HG02610 (cell line): ENCODE data around the gene PIEZO2.

ENCODE experiments used
- ATAC-seq: cut with Tn5 transposase; IDR thresholded peaks from one replicate; pipeline ENCODE4 v1.9.1; 2021; ENCODE audit warnings: mild to moderate bottlenecking, moderate library complexity; ENCODE audit not compliant: unreplicated experiment

PIEZO2 gene

GRCh38 chr18:10907749-10908148 lies 241.6 kb downstream of the PIEZO2 start:
- ATAC-seq: no peak

- ATAC-seq: no peak
These were observed 248.0 kb downstream of the PIEZO2 start for GRCh38 chr18:10901329-10901728.

- no peak for ATAC-seq
These were observed 248.9 kb downstream of the PIEZO2 start for GRCh38 chr18:10900435-10900834.

GRCh38 chr18:10899481-10899880 lies 249.9 kb downstream of the PIEZO2 start:
- no peak for ATAC-seq

- ATAC-seq: no peak
These were observed 250.9 kb downstream of the PIEZO2 start for GRCh38 chr18:10898417-10898974.

GRCh38 chr18:10896851-10897250 lies 252.5 kb downstream of the PIEZO2 start:
- no peak for ATAC-seq

- no peak for ATAC-seq
These were observed 253.4 kb downstream of the PIEZO2 start for GRCh38 chr18:10895976-10896375.

GRCh38 chr18:10894501-10894900 lies 254.9 kb downstream of the PIEZO2 start:
- ATAC-seq: no peak

GRCh38 chr18:10893761-10894160 lies 255.6 kb downstream of the PIEZO2 start:
- ATAC-seq: no peak

GRCh38 chr18:10893196-10893595 lies 256.2 kb downstream of the PIEZO2 start:
- ATAC-seq: no peak

- no peak for ATAC-seq
These were observed 256.6 kb downstream of the PIEZO2 start for GRCh38 chr18:10892786-10893185.

GRCh38 chr18:10890022-10890421 lies 259.3 kb downstream of the PIEZO2 start:
- no peak for ATAC-seq

GRCh38 chr18:10878703-10879102 lies 270.7 kb downstream of the PIEZO2 start:
- ATAC-seq: peak; percentile 88

GRCh38 chr18:10877987-10878386 lies 271.4 kb downstream of the PIEZO2 start:
- ATAC-seq: no peak

- ATAC-seq: no peak
These were observed 273.6 kb downstream of the PIEZO2 start for GRCh38 chr18:10875811-10876210.

- ATAC-seq: no peak
These were observed 277.1 kb downstream of the PIEZO2 start for GRCh38 chr18:10872304-10872703.

GRCh38 chr18:10864722-10865121 lies 284.6 kb downstream of the PIEZO2 start:
- no peak for ATAC-seq

GRCh38 chr18:10863026-10863425 lies 286.3 kb downstream of the PIEZO2 start:
- ATAC-seq: no peak

GRCh38 chr18:10860928-10861327 lies 288.4 kb downstream of the PIEZO2 start:
- no peak for ATAC-seq

- no peak for ATAC-seq
These were observed 289.0 kb downstream of the PIEZO2 start for GRCh38 chr18:10860382-10860781.

GRCh38 chr18:10858477-10858876 lies 290.9 kb downstream of the PIEZO2 start:
- ATAC-seq: no peak

GRCh38 chr18:10856132-10856531 lies 293.2 kb downstream of the PIEZO2 start:
- no peak for ATAC-seq
